NCI-H748 (cell line): ENCODE results near the gene MGLL.

ENCODE experiments used
- DNase-seq: peaks from one replicate; lab custom pipeline; 2025; ENCODE audit not compliant: unreplicated experiment; lab: John Stamatoyannopoulos, UW

The MGLL gene

DNA sequence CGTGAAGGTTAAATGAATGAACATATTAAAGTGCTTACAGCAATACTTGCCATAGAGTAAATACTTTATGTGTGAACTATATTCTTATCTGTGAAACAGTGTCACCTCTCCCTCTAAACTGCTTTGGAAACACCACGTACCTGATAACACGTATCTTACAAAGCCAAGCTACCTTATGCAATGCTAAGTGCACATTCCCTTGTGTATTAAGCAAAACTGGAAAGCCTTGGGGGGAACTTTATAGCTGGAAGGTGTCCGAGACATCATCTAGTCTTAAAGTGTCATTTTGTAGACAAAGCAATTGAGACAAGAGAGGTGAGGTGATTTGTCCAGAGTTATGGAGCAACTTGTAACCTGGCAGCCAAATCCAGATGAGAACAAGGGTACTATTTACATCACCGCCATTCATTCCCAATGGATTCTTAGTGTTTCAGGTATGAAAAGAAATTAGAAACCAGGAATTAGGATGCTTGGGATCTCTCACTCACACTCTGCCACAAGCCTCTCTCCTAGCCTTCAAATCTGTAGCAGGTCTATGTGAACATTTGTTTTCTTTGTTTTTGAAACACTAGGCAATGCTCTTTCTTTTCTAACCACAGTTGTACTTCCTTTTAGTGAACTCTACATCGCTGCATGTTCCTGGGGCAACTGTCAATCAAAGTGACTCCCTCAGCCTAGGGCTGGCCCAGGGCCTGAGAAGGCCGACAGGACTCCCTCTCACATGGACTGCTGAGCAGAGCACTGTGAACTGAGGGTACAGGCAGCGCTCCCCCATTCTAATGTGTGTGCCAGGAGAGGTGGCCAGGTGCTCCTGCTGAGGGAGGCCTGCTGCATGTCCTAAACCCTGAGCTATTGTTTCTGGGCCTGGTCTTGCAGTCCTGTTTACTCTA lies 13.9 kb upstream of the MGLL start:
- DNase-seq = no peak

DNA sequence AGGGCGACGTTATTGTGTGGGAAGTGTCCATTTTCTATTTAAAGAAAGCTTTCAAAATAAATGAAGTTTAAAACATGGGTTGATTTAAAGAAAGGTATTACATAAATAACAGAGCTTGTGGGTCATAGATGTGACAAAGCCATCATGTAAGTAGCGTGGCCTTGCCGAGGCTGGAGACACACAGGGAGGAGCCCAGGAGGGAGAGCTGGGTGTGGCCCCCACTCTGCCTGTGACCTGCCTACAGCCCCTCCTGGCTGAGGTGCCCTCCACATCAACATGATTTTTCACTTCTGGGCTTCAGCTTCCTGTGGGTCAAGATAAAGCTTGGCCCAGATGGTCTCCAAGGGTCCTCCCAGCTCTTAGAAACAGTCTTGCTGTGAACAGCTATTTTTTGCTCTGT lies 12.5 kb upstream of the MGLL start:
- no peak for DNase-seq

DNA sequence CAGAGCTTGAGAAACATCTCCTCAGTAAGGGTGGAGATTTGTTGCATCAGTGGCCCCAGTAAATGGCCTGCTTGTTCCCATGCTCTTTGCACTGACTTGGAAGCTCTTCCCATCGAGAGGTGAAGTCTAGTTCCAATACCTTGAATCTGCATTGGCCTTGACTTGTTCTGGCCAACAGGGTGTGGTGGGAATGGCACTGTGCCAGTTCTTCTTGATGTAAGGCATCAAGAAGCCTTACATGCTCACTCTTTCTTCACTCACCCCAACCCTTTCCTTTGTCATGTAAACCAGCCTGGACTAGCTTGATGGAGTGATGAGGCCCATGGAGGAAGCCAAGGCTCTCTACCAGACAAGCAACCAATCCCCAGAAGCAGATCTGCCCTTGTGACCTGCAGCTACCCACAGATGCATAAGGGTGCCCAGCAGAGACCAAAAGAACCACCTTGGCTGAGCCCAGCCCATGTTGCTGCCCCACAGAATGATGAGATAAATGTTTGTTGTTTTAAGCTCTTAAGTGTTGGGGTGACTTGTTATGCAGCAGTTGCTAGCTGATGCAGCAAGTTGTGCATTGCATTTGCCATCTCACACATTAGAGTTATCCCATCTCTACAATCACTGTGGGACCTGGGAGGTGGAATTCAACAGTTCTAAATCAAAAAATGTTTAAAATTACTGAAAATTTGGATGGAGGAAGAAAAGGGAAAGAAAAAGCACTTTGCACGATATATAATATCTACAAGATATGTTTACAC lies 11.1 kb upstream of the MGLL start:
- peak; percentile 6 for DNase-seq

DNA sequence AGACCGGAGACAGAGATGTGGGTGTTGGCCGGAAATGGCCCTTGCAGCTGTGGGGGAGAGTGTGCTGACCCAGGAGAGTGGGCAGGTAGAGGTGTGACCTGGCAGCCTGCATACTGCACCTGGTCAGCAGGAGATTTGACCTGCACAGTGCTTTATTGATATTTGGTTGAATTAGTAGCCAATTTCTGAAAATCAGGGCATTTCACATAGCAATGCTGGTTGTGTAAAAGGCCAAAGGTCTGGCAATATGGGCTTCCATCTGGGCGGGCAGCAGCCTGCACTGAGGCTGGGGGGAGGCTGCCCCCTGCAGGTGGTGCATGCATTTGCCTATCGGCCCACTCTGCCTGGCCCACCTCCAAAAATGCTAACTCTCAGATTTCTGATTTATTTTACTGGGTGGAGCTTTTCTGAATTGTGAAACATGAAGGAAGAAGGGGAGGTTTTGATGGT lies 9.4 kb upstream of the MGLL start:
- DNase-seq = no peak

DNA sequence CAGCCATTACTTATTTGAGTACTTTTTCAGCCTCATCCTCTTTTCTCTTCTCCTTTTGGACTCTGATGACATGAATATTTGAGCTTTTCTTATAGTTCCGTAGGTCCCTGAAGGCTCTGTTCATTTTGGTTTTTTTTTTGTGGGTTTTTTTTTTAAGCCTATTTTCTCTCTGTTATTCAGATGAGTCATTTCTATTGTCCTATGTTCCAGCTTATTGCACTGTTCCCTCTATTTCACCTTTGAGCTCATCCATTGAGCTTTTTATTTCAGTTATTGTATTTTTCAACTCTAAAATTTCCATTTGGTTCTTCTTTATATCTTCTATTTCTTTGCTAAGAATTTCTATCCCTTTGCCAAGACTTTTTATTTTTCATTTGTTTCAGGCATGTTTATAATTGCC lies 7.2 kb upstream of the MGLL start:
- DNase-seq = no peak

DNA sequence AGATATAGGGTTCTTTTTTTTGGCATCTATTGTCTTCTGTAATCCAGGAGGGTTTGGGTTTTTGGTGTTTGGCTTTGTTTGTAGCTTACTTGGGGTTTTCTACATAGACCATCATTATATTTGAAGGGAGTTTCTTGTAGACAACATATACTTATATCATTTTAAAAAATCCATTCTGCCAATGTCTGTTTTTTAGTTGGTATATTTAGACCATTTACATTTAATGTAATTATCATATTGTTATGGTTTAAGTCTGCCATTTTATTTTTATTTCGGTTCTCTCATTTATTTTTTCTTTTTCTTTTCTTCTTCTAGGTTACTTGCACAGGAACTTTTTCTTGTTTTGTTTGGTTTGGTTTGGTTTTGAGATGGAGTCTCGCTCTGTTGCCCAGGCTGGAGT lies 5.5 kb upstream of the MGLL start:
- DNase-seq = no peak

DNA sequence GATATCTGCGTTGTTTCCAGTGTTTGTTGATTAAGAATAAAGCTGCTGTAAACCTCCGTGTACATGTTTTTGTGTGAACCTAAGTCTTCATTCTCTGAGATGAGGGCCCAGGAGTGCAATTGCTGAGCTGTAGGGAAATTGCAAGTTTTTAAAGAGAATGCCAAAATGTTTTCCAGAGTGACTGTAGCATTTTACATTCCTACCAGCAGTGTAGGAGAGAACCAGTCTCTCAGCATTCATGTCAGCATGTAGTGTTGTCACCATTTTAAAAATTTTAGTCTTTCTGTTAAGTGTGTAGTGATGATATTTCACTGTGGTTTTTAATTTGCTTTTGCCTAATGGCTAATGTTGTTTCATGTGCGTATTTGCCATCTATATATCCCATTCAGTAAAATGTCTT lies 3.4 kb upstream of the MGLL start:
- DNase-seq = no peak

DNA sequence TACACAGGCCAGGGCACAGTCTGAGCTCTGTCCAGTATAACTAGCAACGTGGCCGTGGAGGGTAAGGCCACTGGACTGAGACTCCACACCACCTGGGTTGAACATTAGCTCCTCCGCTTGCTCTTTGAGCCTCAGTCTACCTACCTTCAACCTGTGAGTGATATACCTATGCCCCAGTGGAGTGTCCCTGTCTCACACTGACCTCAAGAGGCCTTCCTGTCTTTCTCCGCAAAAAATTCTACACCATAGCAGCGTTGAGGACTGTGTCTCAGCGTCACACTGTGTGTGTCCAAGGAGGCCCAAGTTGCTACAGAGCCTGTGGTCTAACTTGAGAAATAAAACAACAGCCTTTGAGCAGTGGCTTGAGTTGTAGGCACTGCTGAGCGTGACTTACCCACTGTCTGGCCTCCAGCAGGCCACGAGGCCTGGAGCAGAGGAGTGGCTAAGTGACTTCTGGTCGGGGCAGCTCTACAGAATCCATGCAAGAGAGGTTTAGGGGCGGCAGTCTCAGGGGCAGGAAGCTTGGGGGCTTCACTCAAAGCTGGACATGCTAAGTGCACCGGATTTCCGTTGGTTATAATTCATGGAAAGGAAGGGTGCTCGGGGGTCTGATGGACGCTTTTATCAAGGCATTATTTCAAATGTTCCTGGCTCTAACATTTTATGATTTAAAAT lies 2.0 kb upstream of the MGLL start:
- DNase-seq = no peak

DNA sequence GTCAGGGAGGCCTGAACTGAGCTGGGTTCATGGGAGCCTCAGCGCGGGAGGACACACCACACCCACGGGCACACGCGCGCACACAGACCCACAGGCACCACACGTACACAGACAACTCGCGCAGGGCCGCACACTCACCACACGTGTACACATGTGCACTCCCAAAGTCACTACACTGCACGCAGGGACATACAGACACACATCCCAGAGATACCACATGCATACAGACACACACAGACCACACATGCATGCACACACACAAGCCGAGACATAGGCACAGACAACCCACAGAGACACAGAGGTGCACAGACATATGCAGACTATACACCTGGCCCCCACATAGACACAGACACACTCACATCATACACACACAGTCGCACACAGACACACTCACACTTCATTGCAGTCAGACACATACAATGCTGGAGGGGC lies 1.1 kb upstream of the MGLL start:
- DNase-seq = no peak

DNA sequence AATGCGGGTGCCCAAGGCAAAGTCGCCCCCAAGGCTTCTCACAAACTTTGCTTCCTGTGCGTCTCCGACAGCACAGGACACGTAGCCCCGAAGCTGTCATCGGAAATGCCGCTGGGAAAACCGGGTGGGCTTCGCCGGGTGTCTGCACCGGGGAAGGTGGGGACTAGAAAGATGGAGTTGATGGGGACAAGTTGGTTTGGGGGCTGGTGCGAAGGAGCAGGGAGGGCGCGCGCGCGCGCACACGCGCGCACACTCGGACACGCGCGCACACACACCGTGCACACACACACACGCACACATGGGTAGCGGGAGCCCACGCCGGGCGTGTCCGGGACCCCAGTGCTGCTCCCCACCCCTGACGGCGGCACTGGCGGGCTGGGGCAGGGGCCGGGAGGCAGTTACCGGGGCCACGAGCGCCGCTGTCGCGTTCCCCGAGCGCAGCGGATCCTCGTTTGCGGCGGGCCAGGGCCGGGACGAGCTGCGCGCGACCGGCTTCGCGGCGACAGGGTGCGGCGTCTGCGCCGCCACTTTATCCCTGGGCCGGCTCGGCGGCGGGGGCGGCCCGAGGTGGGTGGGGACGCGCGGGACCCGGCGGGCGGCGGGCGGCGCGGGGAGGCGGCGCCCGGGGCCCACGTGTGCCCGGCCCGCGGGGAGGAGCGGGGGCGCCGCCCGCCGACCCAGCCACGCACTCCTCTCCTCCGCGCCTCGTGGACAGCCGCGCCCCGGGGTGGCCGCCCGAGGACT lies 539 bp upstream of the MGLL start:
- DNase-seq = peak; percentile 44

DNA sequence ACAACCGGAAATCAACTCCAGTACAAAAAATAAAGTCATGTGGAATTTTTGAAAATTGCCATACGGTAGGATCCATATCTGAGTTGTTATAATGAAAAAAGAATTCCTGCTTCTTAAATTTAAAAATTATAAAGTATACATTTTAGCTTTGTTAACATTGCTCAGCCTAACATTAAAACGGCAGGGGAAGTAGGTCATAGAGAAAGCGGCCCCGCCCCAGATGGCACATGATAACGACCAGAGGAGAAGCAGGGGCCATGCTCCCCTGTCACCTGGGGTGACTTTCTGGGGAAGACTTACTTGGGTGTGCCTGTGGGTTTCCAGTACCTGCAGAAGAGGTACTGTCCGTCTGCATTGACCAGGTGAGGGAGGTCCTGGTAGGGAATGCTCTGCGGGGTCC lies 921 bp downstream of the MGLL start:
- no peak for DNase-seq

DNA sequence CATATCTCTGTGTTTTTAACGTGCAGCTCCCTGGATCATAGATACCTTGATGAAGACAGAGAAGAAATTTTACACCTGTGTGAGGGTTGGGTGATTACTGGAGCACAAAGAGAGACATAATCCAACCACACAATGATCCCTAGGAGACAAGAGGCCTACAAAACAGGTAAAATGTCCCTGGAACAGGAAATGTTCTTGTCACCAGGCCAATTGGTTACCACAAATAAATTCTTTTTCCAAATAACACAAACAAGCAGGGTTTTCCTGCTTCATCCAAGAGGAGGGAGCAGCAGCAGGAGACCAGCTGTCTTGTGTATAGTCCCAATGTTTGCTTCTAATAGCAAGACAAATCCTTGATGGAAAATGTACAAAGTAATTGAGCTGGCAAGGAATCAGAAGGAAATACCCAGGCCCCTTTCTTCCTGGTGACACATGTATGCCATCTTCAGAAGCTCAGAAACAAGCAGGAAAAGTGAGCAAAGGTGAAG lies 1.4 kb downstream of the MGLL start:
- no peak for DNase-seq

DNA sequence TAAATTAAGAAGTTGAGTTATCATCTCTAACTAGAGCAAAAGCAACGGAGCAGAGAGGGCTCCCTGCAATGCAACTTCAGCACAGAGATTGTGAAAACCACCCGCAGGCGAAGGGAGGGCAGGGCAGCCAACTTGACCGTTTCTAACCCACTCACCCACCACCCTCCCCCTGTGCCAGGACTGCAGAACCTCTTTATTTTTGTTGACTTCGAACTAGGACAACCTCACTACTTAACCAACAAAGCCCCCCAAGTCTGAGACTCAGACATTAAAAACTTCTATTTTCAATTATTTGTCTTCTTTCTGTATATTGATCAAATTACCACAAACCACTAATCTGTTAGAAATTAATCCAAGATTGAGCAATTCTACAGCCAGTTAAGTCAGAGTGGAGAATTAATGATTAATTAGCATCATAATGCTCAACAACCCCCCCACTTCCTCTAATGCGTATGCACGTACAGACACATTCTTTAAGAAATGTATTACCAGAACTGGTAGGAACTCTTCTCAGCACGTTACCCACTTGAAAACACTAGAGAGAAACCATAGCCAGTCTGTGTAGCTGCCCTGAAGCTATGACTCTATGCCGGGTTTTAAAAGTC lies 2.0 kb downstream of the MGLL start:
- DNase-seq = no peak

DNA sequence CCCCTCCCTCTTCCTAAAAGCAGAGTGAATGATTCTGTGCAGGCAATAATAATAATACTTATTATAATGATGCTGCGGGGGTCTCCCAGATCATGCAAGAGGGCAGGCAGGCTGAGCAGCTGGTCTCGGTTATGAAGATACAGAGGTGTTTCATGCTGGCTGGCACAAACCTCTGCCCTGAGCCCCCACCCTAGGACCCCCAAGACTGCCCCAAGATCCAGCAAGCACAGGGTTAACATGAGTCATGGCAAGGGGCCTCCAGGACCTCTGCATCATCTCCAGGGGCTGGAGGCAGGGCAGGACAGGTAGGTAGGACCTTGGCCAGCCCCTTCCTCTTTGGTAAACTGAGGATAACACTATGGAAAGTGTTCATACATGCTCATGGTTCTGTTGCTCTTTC lies 2.7 kb downstream of the MGLL start:
- no peak for DNase-seq

DNA sequence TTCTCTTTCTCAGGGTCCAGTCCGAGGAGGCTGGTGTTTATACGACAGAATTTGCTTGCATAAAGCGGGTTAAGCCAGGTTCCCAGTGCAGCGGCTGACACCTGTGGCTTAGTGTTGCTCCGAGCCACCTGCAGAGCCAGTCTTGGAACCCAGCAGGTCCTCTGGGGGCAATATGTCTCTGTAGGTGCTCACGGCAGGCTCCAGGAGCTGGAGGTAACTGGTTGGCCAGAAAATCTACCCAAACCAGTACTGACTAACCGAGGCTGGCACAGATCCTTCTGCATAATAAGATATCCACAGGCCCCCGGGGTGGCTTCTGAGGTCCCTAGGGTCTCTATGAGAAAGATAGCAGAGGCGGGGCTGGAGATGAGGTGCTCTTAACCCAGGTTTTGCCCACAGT lies 3.2 kb downstream of the MGLL start:
- no peak for DNase-seq

DNA sequence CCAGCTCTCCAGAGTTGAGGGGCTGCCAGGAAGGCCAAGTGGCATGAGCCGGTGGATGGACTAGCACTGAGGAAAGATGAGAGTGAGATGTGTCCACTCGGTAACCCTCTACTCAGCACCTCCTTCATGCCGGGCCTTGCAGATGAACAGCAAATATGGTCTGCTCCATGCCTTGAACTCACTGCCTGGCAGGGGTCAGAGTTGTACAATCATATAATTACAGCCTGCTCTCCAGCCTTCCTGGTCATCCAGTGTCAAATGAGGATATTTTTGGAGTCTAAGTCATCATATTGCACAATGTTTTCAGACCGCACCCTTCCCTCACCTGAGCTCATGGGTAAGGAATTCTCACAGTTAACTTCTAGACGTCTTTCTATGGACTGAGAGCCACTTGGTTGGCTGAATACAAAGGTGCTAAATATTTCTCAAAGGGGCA lies 4.9 kb downstream of the MGLL start:
- no peak for DNase-seq

DNA sequence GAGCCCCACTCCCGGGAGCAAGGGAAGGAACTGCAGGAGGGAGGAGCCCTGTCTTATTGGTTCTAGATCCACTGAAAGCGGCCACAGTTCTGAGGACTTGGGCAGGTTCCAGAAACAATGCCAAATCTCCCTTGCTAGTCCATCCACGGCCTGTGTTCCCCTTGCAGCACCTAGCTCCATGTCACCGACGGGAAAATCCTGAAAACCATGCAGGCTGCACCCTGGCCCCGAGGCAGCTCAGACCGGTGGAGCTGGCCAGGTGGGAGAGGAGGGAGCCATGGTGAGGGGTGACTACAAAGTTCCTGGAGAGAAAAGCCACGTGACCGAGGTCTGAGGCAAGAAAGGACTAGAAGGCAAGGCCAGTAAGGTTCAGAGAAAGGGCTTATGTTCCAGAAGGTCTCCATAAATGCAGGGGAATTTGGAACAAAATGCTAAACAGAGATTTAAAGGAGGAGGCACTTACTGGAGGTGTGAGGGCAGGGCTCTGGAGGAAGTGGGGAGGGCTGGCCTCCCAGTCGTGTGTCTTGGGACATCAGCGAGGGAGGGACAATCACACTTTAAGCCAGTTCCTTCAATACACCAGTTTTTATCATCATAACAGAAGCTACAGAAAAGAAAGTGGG lies 5.4 kb downstream of the MGLL start:
- no peak for DNase-seq

DNA sequence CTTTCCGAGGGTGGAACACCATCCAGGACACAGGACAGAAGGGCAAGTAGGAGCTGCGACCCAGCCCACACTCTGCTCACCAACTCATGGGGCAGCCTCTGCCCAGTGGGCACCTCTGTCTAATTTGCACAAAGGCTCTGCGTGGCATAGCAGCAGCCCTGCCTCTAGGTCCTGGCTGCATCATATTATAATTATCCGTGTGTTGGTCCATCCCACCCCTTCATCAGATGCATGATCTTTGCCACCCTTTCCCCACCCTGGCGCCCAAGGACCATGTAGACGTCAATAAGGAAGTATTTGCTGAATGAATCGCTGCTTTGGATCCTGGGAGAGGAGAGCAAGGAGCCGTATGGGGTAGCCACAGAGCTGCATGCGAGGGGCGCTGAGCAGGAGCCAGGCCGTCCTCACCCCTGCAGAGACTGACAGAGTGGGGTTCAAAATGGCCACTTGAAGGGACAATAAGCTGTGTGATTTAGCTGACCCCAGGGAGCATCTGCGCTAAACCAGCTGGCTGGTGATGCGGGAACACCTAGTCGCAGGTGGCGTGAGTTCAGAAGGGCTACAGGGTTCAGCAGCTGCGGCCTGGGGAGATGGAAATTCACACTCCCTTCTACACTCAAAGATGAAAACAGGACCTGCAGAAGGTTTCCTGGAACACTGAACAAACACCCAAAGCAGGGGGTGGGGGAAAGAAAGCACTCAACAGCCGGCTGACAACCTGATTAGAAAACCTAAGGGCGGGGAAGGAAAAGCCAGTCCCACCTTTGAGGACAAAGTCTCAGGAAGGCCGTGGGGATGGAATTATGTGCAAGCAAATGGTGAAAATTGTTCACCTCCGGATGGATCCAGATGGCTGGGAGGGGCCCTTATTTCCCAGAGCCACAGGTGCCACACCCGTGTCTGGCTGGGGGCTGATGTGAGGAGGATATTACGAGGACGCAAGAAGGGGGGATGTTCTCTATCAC lies 6.4 kb downstream of the MGLL start:
- DNase-seq = no peak

DNA sequence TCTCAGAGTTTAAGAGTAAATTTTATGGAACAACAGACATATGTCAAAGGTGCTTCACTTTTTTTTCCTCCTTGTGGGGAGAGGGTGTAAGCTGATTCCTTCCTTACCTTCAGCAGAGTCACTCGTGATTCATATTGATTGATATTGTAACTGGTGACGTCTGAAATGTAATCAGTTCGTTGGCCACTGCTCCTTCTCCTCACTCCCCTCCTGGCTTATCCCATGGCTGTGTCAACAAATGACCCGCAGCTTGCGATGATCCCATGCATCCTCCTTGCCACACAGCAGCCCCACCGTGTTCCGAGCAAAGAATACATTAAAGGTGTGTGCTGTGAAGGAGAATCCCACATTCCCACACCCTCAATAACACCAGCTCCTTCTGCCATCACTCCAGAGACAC lies 7.3 kb downstream of the MGLL start:
- no peak for DNase-seq
